ENCODE results near the gene DENND1A.

The DENND1A gene

GRCh38 chr9:123437201-123437600 lies 492.7 kb downstream of the DENND1A start:
- no peak overlapping the region for H3K4me2 ChIP-seq (ENCODE audit: low read depth, low read length, poor library complexity, severe bottlenecking)
- TF ChIP-seq EZH2phosphoT487 (conservative IDR thresholded peaks at IDR 0.05; ENCODE audit: low read length) (no peak), CTCF (IDR thresholded peaks at IDR 0.05; ENCODE audit: insufficient read depth, low read length, poor library complexity, severe bottlenecking) (no peak)
- no peaks in the 10 kb centered on the region for H4K20me1 ChIP-seq (ENCODE audit: low read depth, low read length)
- no peak overlapping the region for H2AFZ ChIP-seq (ENCODE audit: low read depth, low read length, severe bottlenecking)
- H3K36me3 ChIP-seq (ENCODE audit: low read length), result no peaks in the 10 kb centered on the region
- H3K79me2 ChIP-seq (ENCODE audit: insufficient read depth, low read length), result no peaks in the 10 kb centered on the region
- no peaks in the 10 kb centered on the region for H3F3A ChIP-seq (ENCODE audit: insufficient read depth)
- no peak overlapping the region for H3K4me3 ChIP-seq (ENCODE audit: insufficient read depth, low read length, poor library complexity, severe bottlenecking)
- H3K9me2 ChIP-seq (replicated peaks; ENCODE audit: insufficient read depth, low read length), result no peaks in the 10 kb centered on the region
- H3K27ac ChIP-seq (ENCODE audit: low read depth, low read length), result no peak overlapping the region; the same call in 1 of the 2 replicates
- H3K9ac ChIP-seq (ENCODE audit: low read length), result no peak overlapping the region
- H3K27me3 ChIP-seq (ENCODE audit: low read length), result no peaks in the 10 kb centered on the region
- no peaks in the 10 kb centered on the region for H3K9me3 ChIP-seq (ENCODE audit: insufficient read depth, low read length)

DNA sequence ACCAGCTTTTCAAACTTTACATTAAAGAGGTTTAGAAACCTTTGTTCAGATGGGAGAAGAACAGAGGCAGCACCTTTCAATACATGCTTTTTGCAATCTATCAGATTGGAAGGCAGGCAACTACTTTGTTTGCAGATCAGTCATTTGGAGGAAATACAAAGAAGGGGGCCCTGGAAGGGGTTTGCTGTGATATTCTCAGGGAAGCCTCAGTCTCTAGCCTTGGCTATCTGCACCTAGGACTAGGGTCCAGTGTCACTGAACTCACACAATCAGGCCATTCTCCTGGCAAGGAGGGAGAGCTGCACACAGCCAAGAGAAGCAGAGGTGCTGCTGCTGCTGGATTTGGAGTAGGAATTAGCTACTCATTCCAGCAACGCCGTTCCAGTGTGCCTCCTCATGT lies 494.5 kb downstream of the DENND1A start:
- TF ChIP-seq CTCF (IDR thresholded peaks at IDR 0.05; ENCODE audit: insufficient read depth, low read length, poor library complexity, severe bottlenecking) (no peak), EZH2phosphoT487 (conservative IDR thresholded peaks at IDR 0.05; ENCODE audit: low read length) (no peak)
- no peak overlapping the region for H3K4me2 ChIP-seq (ENCODE audit: low read depth, low read length, poor library complexity, severe bottlenecking)
- H3K4me3 ChIP-seq (ENCODE audit: insufficient read depth, low read length, poor library complexity, severe bottlenecking), result no peak overlapping the region
- no peaks in the 10 kb centered on the region for H3K9me3 ChIP-seq (ENCODE audit: insufficient read depth, low read length)
- no peak overlapping the region for H2AFZ ChIP-seq (ENCODE audit: low read depth, low read length, severe bottlenecking)
- H3K27me3 ChIP-seq (ENCODE audit: low read length), result no peaks in the 10 kb centered on the region
- no peaks in the 10 kb centered on the region for H3K79me2 ChIP-seq (ENCODE audit: insufficient read depth, low read length)
- H3K27ac ChIP-seq (ENCODE audit: low read depth, low read length), result no peak overlapping the region
- H3F3A ChIP-seq (ENCODE audit: insufficient read depth), result no peaks in the 10 kb centered on the region
- H3K36me3 ChIP-seq (ENCODE audit: low read length), result no peaks in the 10 kb centered on the region
- H3K9ac ChIP-seq (ENCODE audit: low read length), result no peak overlapping the region
- no peaks in the 10 kb centered on the region for H3K9me2 ChIP-seq (replicated peaks; ENCODE audit: insufficient read depth, low read length)
- no peaks in the 10 kb centered on the region for H4K20me1 ChIP-seq (ENCODE audit: low read depth, low read length)

DNA sequence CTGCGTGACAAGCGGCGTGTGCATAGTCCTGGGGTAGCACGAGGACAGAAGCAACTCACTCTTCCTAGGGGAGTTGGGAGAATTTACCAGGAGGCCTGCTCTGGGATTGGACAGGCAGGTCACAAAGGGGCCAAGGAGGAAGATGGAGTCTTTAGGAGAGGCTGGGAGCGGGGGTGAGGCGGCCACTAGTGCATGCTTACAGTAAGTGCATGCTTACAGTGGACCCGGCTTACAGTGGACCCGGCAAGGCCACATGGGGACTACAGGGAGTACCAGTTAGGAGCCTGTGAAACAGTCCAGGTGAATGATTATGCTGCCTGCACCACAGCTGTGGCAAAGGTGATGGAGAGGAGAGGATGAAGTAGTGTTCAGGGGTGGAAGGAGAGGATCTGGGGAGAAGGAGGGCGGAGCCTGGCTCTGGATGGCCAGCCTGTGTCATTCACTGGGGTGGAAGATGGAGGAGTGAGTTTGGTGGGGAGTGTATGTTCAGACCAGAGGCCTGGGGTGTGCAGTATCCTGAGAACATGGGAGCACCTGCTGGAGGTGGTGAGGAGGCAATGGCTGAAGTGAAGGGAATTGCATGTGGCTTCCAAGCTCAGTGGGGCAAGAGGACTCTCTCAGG lies 495.2 kb downstream of the DENND1A start:
- Histone ChIP-seq H3K4me3 (ENCODE audit: insufficient read depth, low read length, poor library complexity, severe bottlenecking) (no peak overlapping the region), H3K79me2 (ENCODE audit: insufficient read depth, low read length) (no peaks in the 10 kb centered on the region), H3K36me3 (ENCODE audit: low read length) (no peaks in the 10 kb centered on the region), H3K4me2 (ENCODE audit: low read depth, low read length, poor library complexity, severe bottlenecking) (no peak overlapping the region), H3K9me2 (replicated peaks; ENCODE audit: insufficient read depth, low read length) (no peaks in the 10 kb centered on the region), H3K27ac (ENCODE audit: low read depth, low read length) (no peak overlapping the region), H4K20me1 (ENCODE audit: low read depth, low read length) (no peaks in the 10 kb centered on the region), H3F3A (ENCODE audit: insufficient read depth) (no peaks in the 10 kb centered on the region), H3K9ac (ENCODE audit: low read length) (no peak overlapping the region), H2AFZ (ENCODE audit: low read depth, low read length, severe bottlenecking) (no peak overlapping the region), H3K27me3 (ENCODE audit: low read length) (no peaks in the 10 kb centered on the region), H3K9me3 (ENCODE audit: insufficient read depth, low read length) (no peaks in the 10 kb centered on the region)
- TF ChIP-seq CTCF (IDR thresholded peaks at IDR 0.05; ENCODE audit: insufficient read depth, low read length, poor library complexity, severe bottlenecking) (no peak), EZH2phosphoT487 (conservative IDR thresholded peaks at IDR 0.05; ENCODE audit: low read length) (no peak)

Measured in SU-DHL-6 (cell line).